Keratinocyte (primary cell): ENCODE results near the gene TNFRSF4. TPM values are rescaled to one million over a fixed set of nuclear protein-coding genes. Genes with fewer than 3 reads are reported as not detected.

Experiments used
- DNase-seq: peaks from one replicate; pipeline ENCODE4 v3.0.0-alpha.2; 2011; ENCODE audit warnings: low read depth, missing footprints, low spot score
- FAIRE-seq: peaks from 2 replicates; lab custom pipeline; 2011; peaks lifted over from hg19 to GRCh38; lab: Jason Lieb, UNC
- H2AFZ ChIP-seq: 2 replicates; pipeline ENCODE4 v1.6.0; 2012; ENCODE audit warnings: low read length, control low read depth, inconsistent platforms; ENCODE audit not compliant: control insufficient read depth
- H3K27ac ChIP-seq: 2 replicates; pipeline ENCODE4 v1.5.1; 2011; ENCODE audit warnings: low read length; ENCODE audit not compliant: control insufficient read depth, insufficient read depth
- H3K27me3 ChIP-seq: 3 replicates; pipeline ENCODE4 v1.6.0; 2011; ENCODE audit warnings: low read length; ENCODE audit not compliant: control insufficient read depth, insufficient read depth; ENCODE audit errors: extremely low read depth
- H3K36me3 ChIP-seq, 2 experiments: 2 replicates in 1 of 2; 3 replicates in 1 of 2; pipeline ENCODE4 v1.5.1; 2011; ENCODE audit warnings: low read length in 2 of 2, mild to moderate bottlenecking in 1 of 2; ENCODE audit not compliant: control insufficient read depth in 2 of 2, insufficient read depth in 2 of 2; ENCODE audit errors: extremely low read depth in 1 of 2
- H3K4me1 ChIP-seq: 3 replicates; pipeline ENCODE4 v1.5.1; 2011; ENCODE audit warnings: low read length; ENCODE audit not compliant: control insufficient read depth, insufficient read depth; ENCODE audit errors: extremely low read depth
- H3K4me2 ChIP-seq: 3 replicates; pipeline ENCODE4 v1.6.0; 2011; ENCODE audit warnings: low read depth, low read length; ENCODE audit not compliant: control insufficient read depth, insufficient read depth; ENCODE audit errors: extremely low read depth
- H3K4me3 ChIP-seq, 3 experiments: fragments of 200-600 bp in 1 of 3; sonication (generic) in 1 of 3; 2 replicates in 2 of 3; 3 replicates in 1 of 3; pipeline ENCODE4 v1.5.1; 2011 to 2016; ENCODE audit warnings: low read length in 3 of 3, mild to moderate bottlenecking in 3 of 3, control low read depth in 2 of 3, inconsistent platforms in 1 of 3, low read depth in 1 of 3, mixed read lengths in 1 of 3, mixed run types in 1 of 3, moderate library complexity in 1 of 3; ENCODE audit not compliant: control insufficient read depth in 2 of 3, insufficient read depth in 2 of 3; ENCODE audit errors: extremely low read depth in 1 of 3
- H3K79me2 ChIP-seq: 2 replicates; pipeline ENCODE4 v1.6.0; 2012; ENCODE audit warnings: low read length; ENCODE audit not compliant: control insufficient read depth, insufficient read depth
- H3K9ac ChIP-seq: 3 replicates; pipeline ENCODE4 v1.6.0; 2011; ENCODE audit warnings: low read length; ENCODE audit not compliant: control insufficient read depth, insufficient read depth; ENCODE audit errors: extremely low read depth
- H3K9me1 ChIP-seq: 3 replicates; pipeline ENCODE4 v1.6.0; 2011; ENCODE audit warnings: low read length; ENCODE audit not compliant: control insufficient read depth, insufficient read depth; ENCODE audit errors: extremely low read depth
- H3K9me3 ChIP-seq: 2 replicates; pipeline ENCODE4 v1.5.1; 2012; ENCODE audit warnings: low read depth, low read length; ENCODE audit not compliant: control insufficient read depth
- H4K20me1 ChIP-seq: 3 replicates; pipeline ENCODE4 v1.6.0; 2011; ENCODE audit warnings: low read length; ENCODE audit not compliant: control insufficient read depth, insufficient read depth; ENCODE audit errors: extremely low read depth
- EZH2 ChIP-seq: IDR thresholded peaks from one replicate; pipeline ENCODE4 v1.6.1; 2012; ENCODE audit warnings: inconsistent platforms, mild to moderate bottlenecking, low read length, moderate library complexity
- dilution Hi-C: fragments of 300-500 bp; cut with MboI; formaldehyde crosslinking; loops from one replicate; pipeline ENCODE4 v1.7.0; 2020; ENCODE audit warnings: low sequenced_read_pairs; ENCODE audit not compliant: extremely low pct_ligation_motif_present
- polyA plus RNA-seq, 5 experiments: library from polyadenylated mRNA; depleted of rRNA in 3 of 5; stranded (reverse) in 3 of 5; stranded (forward) in 1 of 5; unstranded in 1 of 5; fragments of >200 nt; gene quantifications; 1 replicate in 1 of 5; 2 replicates in 3 of 5; 3 replicates in 1 of 5; pipeline versions ENCODE4 v1.2.1 to v1.2.3, GENCODE V29; 2011 to 2012; ENCODE audit warnings: missing spikeins in 2 of 5, low read depth in 1 of 5, low replicate concordance in 1 of 5
- TF ChIP-seq, protein P1 (sequence below), 3 experiments: IDR thresholded peaks in 1 of 3; conservative IDR thresholded peaks in 1 of 3; optimal IDR thresholded peaks in 1 of 3; 2 replicates in 2 of 3; 3 replicates in 1 of 3; pipeline versions ENCODE3 to v1.5.1; 2011; ENCODE audit warnings: low read length in 3 of 3, mild to moderate bottlenecking in 3 of 3, moderate library complexity in 2 of 3, control low read depth in 1 of 3, inconsistent platforms in 1 of 3; ENCODE audit not compliant: insufficient read depth in 2 of 3; ENCODE audit errors: extremely low read depth in 1 of 3

Gene TNFRSF4
- polyA plus RNA-seq, 1 donor (not counting 4 experiments of a cell fraction or from before 2014, with no cell fraction given) = not detected

GRCh38 chr1:1183221-1183747, 30.7 kb downstream of the TNFRSF4 start:
- Histone ChIP-seq H3K27me3 (peaks cover 7% of the 10 kb centered on the region), H2AFZ (no peak overlapping the region), H3K9me3 (no peaks in the 10 kb centered on the region), H3K9ac (no peak overlapping the region), H4K20me1 (no peaks in the 10 kb centered on the region), H3K4me2 (no peak overlapping the region), H3K9me1 (no peaks in the 10 kb centered on the region), H3K79me2 (no peaks in the 10 kb centered on the region), H3K4me1 (no peaks in the 10 kb centered on the region), H3K4me3 (no peak overlapping the region), H3K36me3 (no peaks in the 10 kb centered on the region), H3K27ac (no peak overlapping the region)
- TF ChIP-seq, protein P1, sequence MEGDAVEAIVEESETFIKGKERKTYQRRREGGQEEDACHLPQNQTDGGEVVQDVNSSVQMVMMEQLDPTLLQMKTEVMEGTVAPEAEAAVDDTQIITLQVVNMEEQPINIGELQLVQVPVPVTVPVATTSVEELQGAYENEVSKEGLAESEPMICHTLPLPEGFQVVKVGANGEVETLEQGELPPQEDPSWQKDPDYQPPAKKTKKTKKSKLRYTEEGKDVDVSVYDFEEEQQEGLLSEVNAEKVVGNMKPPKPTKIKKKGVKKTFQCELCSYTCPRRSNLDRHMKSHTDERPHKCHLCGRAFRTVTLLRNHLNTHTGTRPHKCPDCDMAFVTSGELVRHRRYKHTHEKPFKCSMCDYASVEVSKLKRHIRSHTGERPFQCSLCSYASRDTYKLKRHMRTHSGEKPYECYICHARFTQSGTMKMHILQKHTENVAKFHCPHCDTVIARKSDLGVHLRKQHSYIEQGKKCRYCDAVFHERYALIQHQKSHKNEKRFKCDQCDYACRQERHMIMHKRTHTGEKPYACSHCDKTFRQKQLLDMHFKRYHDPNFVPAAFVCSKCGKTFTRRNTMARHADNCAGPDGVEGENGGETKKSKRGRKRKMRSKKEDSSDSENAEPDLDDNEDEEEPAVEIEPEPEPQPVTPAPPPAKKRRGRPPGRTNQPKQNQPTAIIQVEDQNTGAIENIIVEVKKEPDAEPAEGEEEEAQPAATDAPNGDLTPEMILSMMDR (optimal IDR thresholded peaks at IDR 0.05 in 1 of 3, IDR thresholded peaks at IDR 0.05 in 1 of 3, conservative IDR thresholded peaks at IDR 0.05 in 1 of 3; ENCODE audit: extremely low read depth in 1 of 3, insufficient read depth in 2 of 3, low read length in 3 of 3) = no peak
- TF ChIP-seq EZH2 = no peak
- DNase-seq (no peak), FAIRE-seq (no peak)
- dilution Hi-C loops = no loop called here

DNA sequence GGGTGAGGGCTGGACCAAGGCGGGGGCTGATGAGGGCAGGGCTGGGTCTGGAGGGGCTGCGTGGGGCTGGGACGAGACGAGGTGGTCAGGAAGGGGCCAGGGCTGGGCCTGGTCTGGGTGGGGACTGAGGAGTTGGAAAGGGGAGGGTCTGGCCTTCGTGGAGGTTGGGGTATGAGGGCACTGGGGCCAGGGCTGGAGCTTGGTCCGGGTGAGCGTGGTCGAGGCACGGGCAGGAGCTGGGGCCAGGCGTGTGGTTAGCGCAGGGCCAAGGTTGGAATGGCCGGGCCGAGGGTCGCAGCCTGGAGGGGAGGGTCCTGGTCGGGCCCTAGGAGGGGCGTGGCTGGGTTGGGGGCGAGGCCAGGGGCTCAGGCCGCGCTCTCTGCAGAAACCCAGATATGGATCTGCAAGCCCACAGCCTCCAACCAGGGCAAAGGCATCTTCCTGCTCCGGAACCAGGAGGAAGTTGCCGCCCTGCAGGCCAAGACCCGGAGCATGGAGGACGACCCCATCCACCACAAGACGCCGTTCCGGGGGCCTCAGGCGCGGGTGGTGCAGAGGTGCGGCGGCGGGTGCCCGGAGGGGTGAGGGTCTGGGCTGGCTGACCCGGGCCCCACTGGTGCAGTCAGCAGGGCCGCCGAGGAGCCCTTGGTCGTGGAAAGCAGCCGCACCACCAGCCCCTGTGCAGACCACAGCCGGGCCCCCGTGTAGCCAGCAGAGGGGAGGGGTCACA, 31.3 kb downstream of the TNFRSF4 start:
- no peak for FAIRE-seq
- H3K9ac ChIP-seq = no peak overlapping the region
- H3K27ac ChIP-seq = no peak overlapping the region
- H3K4me2 ChIP-seq = no peak overlapping the region
- H3K27me3 ChIP-seq = peaks cover 7% of the 10 kb centered on the region
- H3K9me3 ChIP-seq = no peaks in the 10 kb centered on the region
- DNase-seq = no peak
- H4K20me1 ChIP-seq = no peaks in the 10 kb centered on the region
- TF ChIP-seq, protein P1 (optimal IDR thresholded peaks at IDR 0.05 in 1 of 3, IDR thresholded peaks at IDR 0.05 in 1 of 3, conservative IDR thresholded peaks at IDR 0.05 in 1 of 3; ENCODE audit: extremely low read depth in 1 of 3, insufficient read depth in 2 of 3, low read length in 3 of 3) = no peak
- TF ChIP-seq EZH2 = no peak
- no peaks in the 10 kb centered on the region for H3K9me1 ChIP-seq
- H3K4me3 ChIP-seq = no peak overlapping the region
- H2AFZ ChIP-seq = no peak overlapping the region
- dilution Hi-C loops = no loop called here
- no peaks in the 10 kb centered on the region for H3K79me2 ChIP-seq
- H3K36me3 ChIP-seq = no peaks in the 10 kb centered on the region
- H3K4me1 ChIP-seq = no peaks in the 10 kb centered on the region
